ENCODE results near the gene VIP.
A peak's percentile ranks its signal among the peaks of the same experiment; 100 is the strongest.
"Not testable (repeated sequence)": the region's sequence is repeated elsewhere in the genome, so short reads cannot be mapped to it uniquely, and the experiment has no call there.

The VIP gene

GRCh38 chr6:152750694-152751093, at the start of gene VIP:
VIP (plus strand) TSS chr6:152750797; CDS start chr6:152752178, 1,381 bp downstream.
- FAIRE-seq, result no peak

DNA sequence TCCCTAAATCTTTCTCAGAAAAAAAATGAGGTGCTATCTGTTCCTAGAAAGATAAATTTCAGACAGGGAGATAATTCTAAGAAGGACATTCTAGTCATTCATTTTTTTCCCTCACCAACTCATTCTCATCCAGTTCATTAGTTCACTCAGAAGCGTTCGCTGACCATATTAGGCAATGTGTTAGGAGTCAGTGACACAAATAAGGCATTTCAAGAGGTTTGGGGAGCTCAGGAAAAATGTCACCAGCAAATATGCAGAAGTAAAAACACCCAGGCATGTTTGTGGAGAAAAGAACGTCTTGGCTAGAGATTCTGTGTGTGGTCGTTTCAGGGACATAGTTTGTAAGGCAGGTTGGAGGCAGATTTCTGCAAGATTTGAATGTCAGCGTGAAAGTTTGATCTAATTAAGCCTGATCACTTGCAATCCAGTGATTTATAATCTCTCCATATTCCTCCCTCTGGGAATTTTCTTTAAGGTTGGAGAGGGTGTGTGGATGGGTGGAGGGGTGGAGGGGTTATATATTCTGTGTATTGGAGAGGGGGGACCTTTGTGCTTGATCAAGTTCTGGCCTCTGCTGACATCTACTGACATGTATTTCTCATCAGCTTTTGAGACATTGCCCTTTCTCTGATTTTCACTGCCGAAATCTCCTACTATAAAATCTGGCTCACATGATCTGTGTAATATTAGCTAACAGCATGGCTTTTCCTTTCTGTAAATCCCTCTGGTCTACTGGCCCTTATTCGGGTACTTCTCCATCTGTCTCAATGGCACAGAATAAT, 49.3 kb upstream of the VIP start:
- no peak for FAIRE-seq

DNA sequence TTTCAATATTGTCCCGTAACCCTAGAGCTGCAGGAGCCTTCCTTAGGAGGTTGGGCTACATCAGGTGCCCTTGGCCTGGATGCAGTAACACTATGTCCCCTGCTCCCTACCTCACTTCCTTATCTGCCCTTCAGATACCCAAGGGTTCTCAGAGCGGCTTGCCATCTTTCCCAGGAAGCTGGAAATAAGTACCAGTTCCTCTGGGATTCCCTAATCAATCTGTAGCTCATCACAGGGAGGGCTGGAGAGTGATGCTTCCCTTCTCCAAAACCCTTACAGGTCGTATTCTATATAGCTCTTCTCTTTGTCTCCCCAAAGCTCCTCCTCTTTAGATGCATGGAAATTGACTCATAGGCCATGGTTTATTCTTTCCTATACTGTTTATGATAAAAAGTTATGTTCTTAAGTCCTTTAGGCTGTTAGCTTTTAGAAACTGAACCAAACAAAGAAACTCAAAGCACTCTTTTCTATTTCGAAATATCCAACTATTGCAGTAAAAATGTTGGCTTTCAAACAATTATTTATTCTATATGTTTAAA, 48.7 kb upstream of the VIP start:
- no peak for FAIRE-seq

DNA sequence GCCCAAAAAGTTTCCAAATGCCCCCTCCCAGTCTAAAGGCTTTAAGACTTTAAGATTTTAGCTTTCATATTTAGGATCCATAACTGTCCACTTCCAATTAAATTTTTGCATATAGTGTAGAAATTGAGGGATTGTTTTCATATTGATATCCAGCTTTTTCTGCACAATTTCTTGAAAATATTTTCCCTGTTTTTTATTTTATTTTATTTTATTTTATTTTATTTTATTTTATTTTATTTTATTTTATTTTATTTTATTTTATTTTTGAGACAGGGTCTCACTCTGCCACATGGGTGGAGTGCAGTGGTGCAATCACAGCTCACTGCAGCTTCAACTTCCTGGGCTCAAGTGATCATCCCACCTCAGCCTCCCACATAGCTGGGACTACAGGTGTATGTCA, 46.8 kb upstream of the VIP start:
- not testable (repeated sequence) for FAIRE-seq

- FAIRE-seq, result no peak
Observed at GRCh38 chr6:152705327-152705726, 45.3 kb upstream of the VIP start.

DNA sequence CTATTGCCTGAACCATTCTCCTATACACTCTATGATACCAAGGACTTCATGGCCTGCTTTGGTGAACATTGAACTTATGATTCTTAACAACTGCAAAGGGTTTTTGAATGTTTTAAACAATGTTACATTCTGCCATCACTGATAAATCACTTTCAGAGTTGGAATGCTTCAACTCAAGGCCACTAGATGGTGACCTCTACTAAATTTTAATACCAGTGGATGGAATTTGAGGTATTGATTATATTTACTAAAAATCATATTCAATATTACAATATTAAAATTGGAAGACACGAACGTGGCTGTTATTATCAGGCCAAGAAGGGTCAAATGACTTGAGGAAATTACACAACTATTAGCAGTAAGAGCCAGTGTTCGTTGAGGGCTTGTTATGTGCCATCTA, 34.3 kb upstream of the VIP start:
- FAIRE-seq, result no peak

- FAIRE-seq, result no peak
Observed at GRCh38 chr6:152720974-152721373, 29.6 kb upstream of the VIP start.

DNA sequence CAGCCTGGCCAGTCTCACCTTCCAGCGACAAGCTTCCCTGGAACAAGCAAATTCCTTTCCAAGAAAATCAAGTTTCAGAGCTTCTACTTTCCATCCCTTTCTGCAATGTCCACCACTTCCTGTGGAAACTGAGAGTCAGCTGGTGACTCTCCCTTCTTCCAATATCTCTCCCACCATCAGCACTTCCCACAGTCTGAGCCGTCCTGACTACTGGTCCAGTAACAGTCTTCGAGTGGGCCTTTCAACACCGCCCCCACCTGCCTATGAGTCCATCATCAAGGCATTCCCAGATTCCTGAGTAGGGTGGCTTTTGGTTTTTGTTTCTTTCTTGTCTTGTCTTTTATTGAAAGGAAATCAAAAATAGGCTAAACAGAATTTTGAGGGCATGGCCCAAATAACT, 28.6 kb upstream of the VIP start:
- FAIRE-seq, result no peak

DNA sequence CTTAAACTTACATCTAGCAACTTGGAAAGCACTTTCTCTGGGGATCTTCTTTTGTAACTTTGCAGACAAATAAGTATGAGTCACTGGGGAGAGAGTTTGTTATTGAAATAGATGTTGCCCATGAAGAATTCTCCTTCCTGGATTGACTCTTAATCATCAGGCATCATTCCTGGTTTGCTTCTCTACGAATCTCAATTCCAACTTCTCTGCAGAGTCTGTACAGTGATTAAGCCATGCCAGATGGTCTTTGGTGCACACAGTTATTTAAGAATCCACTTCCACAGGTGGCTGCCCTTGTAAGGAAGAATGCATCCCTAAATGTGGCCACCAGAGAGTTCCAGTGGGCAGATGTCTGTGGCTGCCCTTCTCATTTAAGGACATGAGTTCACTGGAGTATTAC, 27.2 kb upstream of the VIP start:
- no peak for FAIRE-seq

DNA sequence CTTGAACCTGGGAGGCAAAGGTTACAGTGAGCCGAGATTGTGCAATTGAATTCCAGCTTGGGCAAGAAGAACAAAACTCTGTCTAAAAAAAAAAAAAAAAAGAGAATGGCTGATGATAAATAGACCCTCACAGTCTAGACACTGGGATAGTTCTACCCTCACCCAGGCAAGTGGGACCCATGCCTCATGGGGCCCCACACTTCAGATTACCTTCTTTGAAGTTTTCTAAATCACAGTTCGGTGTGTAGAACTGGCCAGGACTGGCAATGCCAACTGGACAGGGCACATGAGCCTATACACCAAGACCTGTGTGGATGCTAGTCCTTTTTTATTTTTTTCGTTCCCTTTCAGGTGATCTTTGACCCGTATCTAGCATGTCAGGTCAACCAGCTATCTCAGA, 24.3 kb upstream of the VIP start:
- no peak for FAIRE-seq

GRCh38 chr6:152727507-152727906, 23.1 kb upstream of the VIP start:
- FAIRE-seq, result no peak

DNA sequence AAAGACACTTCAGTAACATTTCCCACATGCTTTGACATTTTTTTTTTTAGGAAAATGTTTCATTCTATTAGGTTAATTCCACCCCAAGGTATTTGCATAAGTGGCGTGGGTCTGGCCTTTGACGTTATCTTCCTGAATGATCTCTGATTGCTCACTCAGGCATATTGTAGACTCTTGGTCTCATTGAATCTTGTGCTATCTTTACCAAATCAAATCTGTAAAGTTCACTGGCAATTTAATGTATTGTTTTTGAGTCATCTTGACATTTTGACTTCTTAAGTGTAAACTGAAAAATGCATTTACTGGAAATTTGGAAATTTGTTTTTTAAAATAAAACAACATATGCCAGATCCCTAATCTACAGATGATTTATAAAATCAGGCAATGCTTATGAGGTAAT, 16.0 kb upstream of the VIP start:
- FAIRE-seq, result no peak

- no peak for FAIRE-seq
Observed at GRCh38 chr6:152736687-152737273, 13.8 kb upstream of the VIP start.

DNA sequence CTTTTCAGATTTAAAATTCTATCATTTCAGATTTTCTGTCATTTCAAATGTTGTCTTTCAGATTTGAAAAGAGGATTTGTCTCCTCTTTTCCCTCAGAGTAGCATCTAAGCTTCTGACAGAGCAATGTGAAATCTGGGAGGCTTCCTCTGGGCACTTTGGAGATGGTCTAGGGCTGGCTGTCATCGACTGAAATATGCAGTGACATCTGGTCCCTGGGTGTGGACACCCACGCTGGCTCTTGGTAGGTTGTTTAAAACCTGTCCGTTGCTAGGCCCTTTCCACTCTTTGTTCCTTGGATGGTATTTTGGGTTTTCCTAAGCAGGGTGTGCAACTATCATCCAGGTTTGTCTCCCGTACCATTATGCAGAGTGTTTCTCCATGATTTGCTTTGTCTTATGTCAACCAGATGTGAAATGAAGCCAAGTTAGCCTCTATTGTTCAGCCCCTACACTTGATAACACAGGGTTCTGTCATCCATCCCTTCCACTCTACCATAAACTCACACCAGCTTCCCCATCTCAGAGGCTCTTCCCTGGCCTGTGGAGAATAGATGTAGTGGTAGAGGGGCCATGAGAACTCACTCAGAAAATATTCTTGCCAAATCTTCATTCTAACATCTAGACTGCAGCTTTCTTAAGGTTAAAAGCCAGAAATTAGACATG, 5.0 kb upstream of the VIP start:
- FAIRE-seq, result no peak

- no peak for FAIRE-seq
Observed at GRCh38 chr6:152746172-152746553, 4.4 kb upstream of the VIP start.

DNA sequence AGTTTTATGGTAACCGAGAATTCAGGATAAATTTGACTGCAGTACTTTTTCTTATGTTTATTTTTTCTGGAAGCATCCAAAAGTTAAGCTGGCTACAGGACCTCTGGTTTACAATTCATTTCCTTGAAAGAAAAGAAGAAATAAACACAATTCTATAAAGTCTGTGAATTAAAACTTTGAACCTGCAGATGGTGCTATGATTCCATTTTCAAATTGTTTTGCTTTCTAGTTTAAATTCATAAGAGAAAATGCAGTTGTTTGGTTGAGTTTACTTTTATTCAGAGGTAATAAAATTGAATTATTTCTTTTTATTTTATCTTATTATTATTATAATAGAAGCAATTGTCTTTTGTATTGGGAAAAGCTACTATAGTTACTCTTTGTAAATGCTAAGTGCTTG, 1.8 kb upstream of the VIP start:
- FAIRE-seq, result peak; percentile 88

GRCh38 chr6:152749336-152749735, 1.3 kb upstream of the VIP start:
- no peak for FAIRE-seq

DNA sequence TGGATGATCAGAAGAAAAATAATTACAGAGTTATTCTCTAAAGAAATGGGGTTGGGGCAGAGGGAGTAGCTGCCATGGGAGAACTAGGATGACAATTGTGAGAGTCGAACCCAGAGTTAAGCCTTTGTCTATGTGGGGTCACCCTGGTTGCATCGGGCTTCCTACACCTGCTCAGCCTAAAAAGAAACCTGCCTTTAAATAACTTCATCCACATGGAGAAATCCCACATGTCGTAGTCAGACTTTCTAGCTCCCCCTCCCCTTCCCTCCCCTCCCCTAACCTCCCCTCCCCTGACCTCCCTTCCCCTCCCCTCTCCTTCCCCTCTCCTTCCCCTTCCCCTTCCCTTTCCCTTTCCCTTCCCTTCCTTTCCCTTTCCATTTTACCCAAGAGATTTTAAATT, 14.7 kb downstream of the VIP start:
- no peak for FAIRE-seq

- no peak for FAIRE-seq
Observed at GRCh38 chr6:152769159-152769558, 18.6 kb downstream of the VIP start.

DNA sequence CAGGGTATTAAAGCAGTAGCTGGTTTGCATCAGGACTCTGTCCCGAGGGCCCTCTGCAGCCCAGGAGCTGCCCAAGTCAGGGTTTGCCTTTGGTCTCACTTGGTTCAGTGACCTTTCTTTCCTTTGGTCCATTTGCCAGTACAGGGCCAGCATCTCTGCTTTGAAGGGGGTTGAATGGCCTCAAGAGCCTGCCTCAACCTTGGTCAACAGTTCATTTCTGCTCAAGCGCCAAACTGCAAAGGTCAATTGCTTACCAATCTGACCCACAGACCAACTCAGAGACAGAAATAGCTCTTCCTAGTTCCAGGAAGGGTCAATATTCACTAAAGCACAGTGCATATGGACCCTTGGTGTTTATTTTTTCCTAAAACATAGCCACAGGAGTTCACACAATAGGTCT, 19.4 kb downstream of the VIP start:
- no peak for FAIRE-seq

DNA sequence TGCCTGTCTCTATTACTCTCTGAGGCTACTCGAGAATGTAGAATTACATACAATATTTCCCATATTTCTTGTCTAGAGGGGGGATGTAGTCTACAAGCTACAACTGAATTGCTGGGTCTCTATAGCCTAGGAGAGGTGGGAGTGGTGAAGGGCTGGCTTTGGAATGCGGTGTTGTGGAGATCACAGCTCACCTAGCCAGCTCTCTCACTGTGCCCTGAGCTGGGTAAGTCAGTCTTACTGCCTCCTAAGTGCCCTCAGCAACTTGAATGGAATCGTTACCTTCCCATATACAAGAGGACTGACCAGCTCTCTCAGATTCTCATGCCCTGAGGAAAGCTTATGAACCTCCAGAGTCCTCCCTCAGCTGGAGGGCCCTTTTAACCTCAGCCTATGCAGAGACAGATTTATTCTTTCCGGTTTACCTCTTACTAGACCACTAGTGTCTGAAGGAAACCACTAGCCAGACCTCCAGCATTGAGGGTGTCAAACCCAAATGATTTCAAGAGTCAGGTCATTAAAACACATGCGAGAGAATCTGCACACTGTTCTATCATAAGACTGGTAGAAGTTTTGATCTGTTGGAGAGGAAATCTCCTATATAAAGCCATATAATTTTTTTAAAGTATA, 20.6 kb downstream of the VIP start:
- FAIRE-seq, result no peak

- FAIRE-seq, result no peak
Observed at GRCh38 chr6:152775428-152775827, 24.8 kb downstream of the VIP start.

- FAIRE-seq, result no peak
Observed at GRCh38 chr6:152776833-152777232, 26.2 kb downstream of the VIP start.
